Suprapubic skin (tissue), 4 donors: ENCODE data around the gene ZNF335. TPM values are rescaled to one million over a fixed set of nuclear protein-coding genes. Genes with fewer than 3 reads are reported as not detected.

Source experiments
- DNase-seq, 2 donors: peaks; one replicate each; pipeline ENCODE4 v3.0.0-alpha.2; 2019; ENCODE audit warnings: low spot score in 2 of 2
- H3K27ac ChIP-seq: fragments of 200-600 bp; sonication (generic); one replicate; pipeline ENCODE4 v1.5.1; 2019
- H3K27me3 ChIP-seq: fragments of 200-600 bp; sonication (generic); one replicate; pipeline ENCODE4 v1.5.1; 2019
- H3K36me3 ChIP-seq: fragments of 200-600 bp; sonication (generic); one replicate; pipeline ENCODE4 v1.5.1; 2019
- H3K4me1 ChIP-seq: fragments of 200-600 bp; sonication (generic); one replicate; pipeline ENCODE4 v1.5.1; 2019
- H3K4me3 ChIP-seq: fragments of 200-600 bp; sonication (generic); one replicate; pipeline ENCODE4 v1.5.1; 2019; ENCODE audit warnings: mild to moderate bottlenecking
- H3K9me3 ChIP-seq: fragments of 200-600 bp; sonication (generic); one replicate; pipeline ENCODE4 v1.5.1; 2019
- CTCF ChIP-seq, 2 donors: fragments of 200-600 bp in 1 of 2; fragments of 450-650 bp in 1 of 2; sonication (generic) in 1 of 2; IDR thresholded peaks; one replicate each; pipeline ENCODE4 v1.5.1; 2016 to 2019; ENCODE audit warnings: antibody characterized with exemption in 2 of 2, mild to moderate bottlenecking in 1 of 2, moderate library complexity in 1 of 2
- EP300 ChIP-seq: sonication (generic); formaldehyde crosslinking; IDR thresholded peaks from one replicate; pipeline ENCODE4 v1.6.1; 2017; ENCODE audit warnings: antibody characterized with exemption
- POLR2A ChIP-seq, 2 donors: fragments of 450-650 bp; IDR thresholded peaks; one replicate each; pipeline ENCODE4 v1.6.1; 2017; ENCODE audit warnings: antibody characterized with exemption in 2 of 2, mild to moderate bottlenecking in 2 of 2, moderate library complexity in 2 of 2
- POLR2AphosphoS5 ChIP-seq, 3 donors: sonication (generic); formaldehyde crosslinking; IDR thresholded peaks; one replicate each; pipeline ENCODE4 v1.6.1; 2017; ENCODE audit warnings: antibody characterized with exemption in 3 of 3
- WGBS: methylation state at CpG from one replicate; pipeline ENCODE4 v1.1.5; 2018; 5-methylcytosine and 5-hydroxymethylcytosine counted together
- total RNA-seq, 4 donors: library from RNA; depleted of rRNA; stranded (reverse); fragments of >200 nt; gene quantifications; one replicate each; pipeline ENCODE4 v1.1.0, GENCODE V29; 2016

Gene ZNF335
- total RNA-seq, 4 donors from 2014 or later, result 25.8 to 62.6 (median 35.1) TPM

GRCh38 chr20:46011631-46012482 lies 39.9 kb upstream of the ZNF335 start:
- no peak overlapping the region for H3K4me3 ChIP-seq
- peak in 1 of 2 donors; percentile 78 for DNase-seq
- H3K4me1 ChIP-seq, result peaks cover 18% of the 10 kb centered on the region
- peaks cover 89% of the 10 kb centered on the region for H3K27me3 ChIP-seq
- H3K36me3 ChIP-seq, result no peaks in the 10 kb centered on the region
- H3K9me3 ChIP-seq, result no peaks in the 10 kb centered on the region
- WGBS, result 19% methylated on average over 32 of the region's 57 CpGs
- no peak overlapping the region for H3K27ac ChIP-seq
- peak in 1 of 2 donors; percentile 17 for TF ChIP-seq CTCF (IDR thresholded peaks at IDR 0.05)
- TF ChIP-seq EP300, result no peak

- peaks cover 18% of the 10 kb centered on the region for H3K4me1 ChIP-seq
- H3K9me3 ChIP-seq, result no peaks in the 10 kb centered on the region
- DNase-seq, result no peak
- 13% methylated on average over 31 of the region's 74 CpGs for WGBS
- peak overlapping the region; percentile 31 for H3K4me3 ChIP-seq
- H3K36me3 ChIP-seq, result no peaks in the 10 kb centered on the region
- TF ChIP-seq POLR2AphosphoS5 (IDR thresholded peaks at IDR 0.05), result no peak
- no peak overlapping the region for H3K27ac ChIP-seq
- peaks cover 91% of the 10 kb centered on the region for H3K27me3 ChIP-seq
Observed at GRCh38 chr20:46010491-46011391, 38.7 kb upstream of the ZNF335 start.

GRCh38 chr20:46009816-46010215 lies 37.8 kb upstream of the ZNF335 start:
- Histone ChIP-seq H3K27me3 (peaks cover 87% of the 10 kb centered on the region), H3K4me3 (no peak overlapping the region), H3K36me3 (no peaks in the 10 kb centered on the region), H3K27ac (no peak overlapping the region), H3K9me3 (no peaks in the 10 kb centered on the region), H3K4me1 (peaks cover 18% of the 10 kb centered on the region)
- WGBS, result 69% methylated on average over 14 of the region's 20 CpGs
- DNase-seq, result no peak
- TF ChIP-seq POLR2AphosphoS5 (IDR thresholded peaks at IDR 0.05) (no peak), EP300 (no peak), POLR2A (IDR thresholded peaks at IDR 0.05) (no peak), CTCF (IDR thresholded peaks at IDR 0.05) (no peak)

GRCh38 chr20:46007671-46008070 lies 35.7 kb upstream of the ZNF335 start:
- TF ChIP-seq POLR2A (IDR thresholded peaks at IDR 0.05), result no peak
- no peak for TF ChIP-seq EP300
- no peak overlapping the region for H3K4me3 ChIP-seq
- H3K27ac ChIP-seq, result no peak overlapping the region
- 78% methylated on average over 4 of the region's 4 CpGs for WGBS
- peaks cover 10% of the 10 kb centered on the region for H3K4me1 ChIP-seq
- no peaks in the 10 kb centered on the region for H3K36me3 ChIP-seq
- DNase-seq, result no peak
- H3K9me3 ChIP-seq, result no peaks in the 10 kb centered on the region
- H3K27me3 ChIP-seq, result peaks cover 65% of the 10 kb centered on the region

GRCh38 chr20:46006964-46007363 lies 35.0 kb upstream of the ZNF335 start:
- TF ChIP-seq CTCF (IDR thresholded peaks at IDR 0.05) (no peak), EP300 (no peak), POLR2AphosphoS5 (IDR thresholded peaks at IDR 0.05) (no peak), POLR2A (IDR thresholded peaks at IDR 0.05) (no peak)
- H3K27ac ChIP-seq, result no peak overlapping the region
- H3K27me3 ChIP-seq, result peaks cover 58% of the 10 kb centered on the region
- H3K4me3 ChIP-seq, result no peak overlapping the region
- H3K9me3 ChIP-seq, result no peaks in the 10 kb centered on the region
- peaks cover 10% of the 10 kb centered on the region for H3K4me1 ChIP-seq
- no peak for DNase-seq
- H3K36me3 ChIP-seq, result no peaks in the 10 kb centered on the region
- 87% methylated on average over 11 of the region's 11 CpGs for whole genome bisulfite sequencing
